SK-N-SH treated with all-trans-retinoic acid at 6 μM for 48 hours (cell line): ENCODE measurements around the gene MIOS.

ENCODE experiments used
- ATAC-seq: fragments of 200-7000 bp; cut with Tn5 transposase; 3 replicates; pipeline ENCODE4 v1.9.1; 2020; ENCODE audit warnings: mild to moderate bottlenecking, moderate library complexity
- BACH2 ChIP-seq: fragments of 250-450 bp; sonication (Bioruptor Pico); IDR thresholded peaks from 2 replicates; pipeline ENCODE4 v1.9.0; 2021; ENCODE audit warnings: mild to moderate bottlenecking, borderline replicate concordance
- CSDC2 ChIP-seq: fragments of 250-450 bp; sonication (Bioruptor Pico); IDR thresholded peaks from 2 replicates; pipeline ENCODE4 v1.5.0; 2020; ENCODE audit warnings: mild to moderate bottlenecking, moderate library complexity
- CSRNP3 ChIP-seq: fragments of 250-450 bp; sonication (Bioruptor Pico); IDR thresholded peaks from 2 replicates; pipeline ENCODE4 v1.5.1; 2021; ENCODE audit warnings: mild to moderate bottlenecking, moderate library complexity
- ESRRG ChIP-seq: fragments of 250-450 bp; sonication (Bioruptor Pico); IDR thresholded peaks from 2 replicates; pipeline ENCODE4 v1.6.1; 2021; ENCODE audit warnings: mild to moderate bottlenecking
- GLIS3 ChIP-seq: fragments of 250-450 bp; sonication (Bioruptor Pico); IDR thresholded peaks from 2 replicates; pipeline ENCODE4 v1.5.0; 2020; ENCODE audit warnings: mild to moderate bottlenecking, moderate library complexity
- ISL1 ChIP-seq: fragments of 250-450 bp; sonication (Bioruptor Pico); IDR thresholded peaks from 2 replicates; pipeline ENCODE4 v2.1.2; 2022; ENCODE audit warnings: mild to moderate bottlenecking, moderate library complexity
- OSR1 ChIP-seq: fragments of 250-450 bp; sonication (Bioruptor Pico); IDR thresholded peaks from 2 replicates; pipeline ENCODE4 v1.8.0; 2022; ENCODE audit warnings: moderate library complexity, mild to moderate bottlenecking, inconsistent platforms
- POU6F1 ChIP-seq: fragments of 250-450 bp; sonication (Bioruptor Pico); IDR thresholded peaks from 2 replicates; pipeline ENCODE4 v1.8.0; 2021; ENCODE audit warnings: low read depth, mild to moderate bottlenecking, moderate library complexity, borderline replicate concordance
- PPARA ChIP-seq: fragments of 250-450 bp; sonication (Bioruptor Pico); IDR thresholded peaks from 2 replicates; pipeline ENCODE4 v1.5.0; 2020; ENCODE audit warnings: mild to moderate bottlenecking, borderline replicate concordance
- RARB ChIP-seq: fragments of 250-450 bp; sonication (Bioruptor Pico); IDR thresholded peaks from 2 replicates; pipeline ENCODE4 v1.8.0; 2021; ENCODE audit warnings: mild to moderate bottlenecking, moderate library complexity
- TOX ChIP-seq: fragments of 250-450 bp; sonication (Bioruptor Pico); IDR thresholded peaks from 2 replicates; pipeline ENCODE4 v1.8.0; 2021; ENCODE audit warnings: mild to moderate bottlenecking, moderate library complexity, borderline replicate concordance
- TSHZ2 ChIP-seq: fragments of 250-450 bp; sonication (Bioruptor Pico); IDR thresholded peaks from 2 replicates; pipeline ENCODE4 v1.5.0; 2020; ENCODE audit warnings: mild to moderate bottlenecking, moderate library complexity
- ZC3H10 ChIP-seq: fragments of 250-450 bp; sonication (Bioruptor Pico); IDR thresholded peaks from 2 replicates; pipeline ENCODE4 v1.5.1; 2021; ENCODE audit warnings: mild to moderate bottlenecking, moderate library complexity
- ZFP3 ChIP-seq: fragments of 250-450 bp; sonication (Bioruptor Pico); IDR thresholded peaks from 2 replicates; pipeline ENCODE4 v1.5.0; 2020; ENCODE audit warnings: mild to moderate bottlenecking, moderate library complexity
- ZFP30 ChIP-seq: fragments of 450-650 bp; formaldehyde crosslinking; IDR thresholded peaks from 2 replicates; pipeline ENCODE4 v1.5.0; 2022; ENCODE audit warnings: mild to moderate bottlenecking, moderate library complexity
- ZNF70 ChIP-seq: fragments of 450-650 bp; formaldehyde crosslinking; IDR thresholded peaks from 2 replicates; pipeline ENCODE4 v1.5.0; 2020; ENCODE audit warnings: mild to moderate bottlenecking, moderate library complexity

The MIOS gene

GRCh38 chr7:7607010-7607409 lies 40.3 kb downstream of the MIOS start (continued):
- TF ChIP-seq TSHZ2 (CRISPR knock-in tag) (no peak), POU6F1 (no peak), ISL1 (CRISPR knock-in tag) (no peak), ZFP3 (no peak), ZC3H10 (CRISPR knock-in tag) (no peak), ZFP30 (CRISPR knock-in tag) (no peak), ZNF70 (CRISPR knock-in tag) (no peak)

GRCh38 chr7:7609330-7609729 lies 42.6 kb downstream of the MIOS start:
- ATAC-seq: no peak

GRCh38 chr7:7612519-7612918 lies 45.8 kb downstream of the MIOS start:
- TF ChIP-seq ESRRG (CRISPR knock-in tag) (no peak), CSDC2 (CRISPR knock-in tag) (no peak), CSRNP3 (CRISPR knock-in tag) (no peak), ZFP3 (no peak), TSHZ2 (CRISPR knock-in tag) (no peak), OSR1 (no peak), ZNF70 (CRISPR knock-in tag) (no peak), BACH2 (CRISPR knock-in tag) (no peak), TOX (no peak), RARB (CRISPR knock-in tag) (no peak), PPARA (CRISPR knock-in tag) (no peak)
- no peak for ATAC-seq

More at GRCh38 chr7:7609330-7609729, 42.6 kb downstream of the MIOS start:
- TF ChIP-seq ISL1 (CRISPR knock-in tag) (no peak), RARB (CRISPR knock-in tag) (no peak), CSRNP3 (CRISPR knock-in tag) (no peak), GLIS3 (CRISPR knock-in tag) (no peak), TSHZ2 (CRISPR knock-in tag) (no peak), BACH2 (CRISPR knock-in tag) (no peak), OSR1 (no peak), PPARA (CRISPR knock-in tag) (no peak)
